ENCODE data around the gene PYGM.

PYGM gene

DNA sequence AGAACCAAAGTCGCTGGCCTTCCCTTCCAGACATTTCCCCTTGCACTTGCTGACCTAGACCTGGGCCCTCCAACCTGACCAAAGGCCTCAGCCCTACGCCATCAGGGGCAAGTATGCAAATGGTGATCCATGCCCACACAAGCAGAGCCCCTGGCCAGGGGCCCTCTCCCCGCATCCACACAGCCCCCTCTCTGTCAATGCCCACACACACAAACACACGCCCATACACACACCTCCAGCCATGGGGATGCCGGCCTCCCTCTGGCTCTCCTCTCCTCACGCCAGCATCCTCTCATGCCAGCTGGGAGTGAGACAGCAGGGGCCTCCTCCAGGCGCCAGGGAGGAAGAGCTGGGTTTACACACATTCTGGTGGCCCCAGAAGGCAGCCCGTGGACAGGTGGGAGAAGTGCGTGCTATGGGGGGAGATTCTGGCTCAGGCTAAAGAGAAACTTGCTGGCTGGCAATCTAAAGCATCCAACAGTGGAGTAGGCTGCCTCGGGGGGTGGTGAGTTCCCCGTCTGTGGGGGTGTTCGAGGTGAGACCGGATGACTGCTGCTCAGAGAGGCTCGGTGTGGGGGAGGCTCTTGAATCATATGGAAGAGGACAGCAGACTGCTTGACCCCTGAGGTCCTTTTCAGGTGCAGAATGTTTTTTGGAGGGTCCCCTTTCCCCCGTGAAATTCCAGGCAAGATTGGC lies 41.5 kb downstream of the PYGM start:
- no peak overlapping the region for H3K9ac ChIP-seq (ENCODE audit: low read length)

DNA sequence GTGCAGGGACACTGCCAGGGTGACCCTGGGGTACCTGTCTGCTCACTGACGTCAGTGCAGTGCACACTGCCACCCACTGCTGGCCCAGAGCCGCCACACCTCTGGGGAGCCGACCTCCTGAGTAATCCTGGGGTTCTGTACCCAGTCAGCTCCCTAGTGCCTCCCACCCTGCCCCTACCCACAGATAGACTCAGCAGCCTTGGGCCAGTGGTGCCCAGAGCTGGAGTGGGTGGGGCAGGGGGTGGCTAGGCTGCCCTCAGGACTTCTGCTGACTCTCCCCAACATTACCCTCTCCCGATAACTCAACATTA lies 42.6 kb downstream of the PYGM start:
- no peak overlapping the region for H3K9ac ChIP-seq (ENCODE audit: low read length)
- H3K27ac ChIP-seq (ENCODE audit: low read depth, low read length) = no peak overlapping the region
- peaks cover 100% of the 10 kb centered on the region for H3K27me3 ChIP-seq (ENCODE audit: control insufficient read depth, insufficient read depth, low read length)
- H3K36me3 ChIP-seq (ENCODE audit: control insufficient read depth, insufficient read depth, low read length) = no peaks in the 10 kb centered on the region
- 0 out of 2 replicates have a peak, but pooled peaks cover 2% of the 10 kb centered on the region for H3K4me1 ChIP-seq (ENCODE audit: control insufficient read depth, insufficient read depth, low read length)
- no peaks in the 10 kb centered on the region for H3K9me3 ChIP-seq (ENCODE audit: control insufficient read depth, insufficient read depth, low read depth, low read length)
- H3K4me3 ChIP-seq (ENCODE audit: low read depth, low read length) = no peak overlapping the region

More for the DNA sequence above, 41.5 kb downstream of the PYGM start:
- Histone ChIP-seq H3K36me3 (ENCODE audit: control insufficient read depth, insufficient read depth, low read length) (no peaks in the 10 kb centered on the region), H3K27me3 (ENCODE audit: control insufficient read depth, insufficient read depth, low read length) (peaks cover 94% of the 10 kb centered on the region), H3K4me3 (ENCODE audit: low read depth, low read length) (no peak overlapping the region), H3K4me1 (ENCODE audit: control insufficient read depth, insufficient read depth, low read length) (0 out of 2 replicates have a peak, but pooled peaks cover 2% of the 10 kb centered on the region), H3K9me3 (ENCODE audit: control insufficient read depth, insufficient read depth, low read depth, low read length) (no peaks in the 10 kb centered on the region), H3K27ac (ENCODE audit: low read depth, low read length) (no peak overlapping the region)

DNA sequence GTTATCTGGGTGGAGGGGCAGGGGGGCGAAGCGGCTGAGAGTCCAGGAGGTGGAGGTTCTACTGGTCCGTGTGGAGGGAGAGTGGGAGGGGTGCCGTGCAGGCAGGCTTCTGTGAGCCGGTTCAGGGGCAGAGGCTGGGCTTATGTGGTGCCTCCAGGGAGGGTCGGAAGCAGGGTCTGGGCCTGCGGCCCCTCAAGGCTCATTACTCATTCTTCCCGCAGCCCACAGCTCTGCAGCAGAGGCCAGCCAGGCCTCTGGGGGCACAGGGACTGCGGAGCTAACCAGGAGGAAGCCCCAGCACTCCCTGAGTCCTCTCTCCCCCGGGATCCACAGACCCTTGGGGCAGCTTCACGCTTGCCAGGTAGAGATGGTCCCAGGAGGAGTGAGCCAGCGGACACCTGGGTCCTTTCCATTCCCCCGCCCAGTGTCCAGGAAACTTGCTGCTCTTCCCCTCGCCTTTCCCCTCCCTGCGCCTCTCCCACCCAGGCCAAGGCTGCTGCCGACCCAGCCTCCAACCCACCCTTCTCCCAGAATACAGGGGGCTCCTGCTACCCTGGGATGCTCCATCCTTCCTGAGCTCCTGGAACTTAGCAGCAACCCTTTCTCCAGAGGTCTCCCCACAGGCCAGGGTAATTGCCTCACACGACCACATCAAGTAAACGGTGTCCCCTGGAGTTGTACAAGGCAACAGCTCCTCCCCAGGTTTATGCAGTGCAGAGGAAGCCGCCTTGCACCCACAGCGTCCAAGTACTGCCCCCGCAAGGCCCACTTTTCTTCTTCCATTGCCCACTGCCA lies 43.1 kb downstream of the PYGM start:
- Histone ChIP-seq H3K27me3 (ENCODE audit: control insufficient read depth, insufficient read depth, low read length) (peaks cover 100% of the 10 kb centered on the region), H3K27ac (ENCODE audit: low read depth, low read length) (no peak overlapping the region), H3K4me3 (ENCODE audit: low read depth, low read length) (no peak overlapping the region), H3K9ac (ENCODE audit: low read length) (no peak overlapping the region), H3K9me3 (ENCODE audit: control insufficient read depth, insufficient read depth, low read depth, low read length) (no peaks in the 10 kb centered on the region), H3K4me1 (ENCODE audit: control insufficient read depth, insufficient read depth, low read length) (peaks cover 5% of the 10 kb centered on the region; the same call in 1 of the 2 replicates), H3K36me3 (ENCODE audit: control insufficient read depth, insufficient read depth, low read length) (no peaks in the 10 kb centered on the region)

DNA sequence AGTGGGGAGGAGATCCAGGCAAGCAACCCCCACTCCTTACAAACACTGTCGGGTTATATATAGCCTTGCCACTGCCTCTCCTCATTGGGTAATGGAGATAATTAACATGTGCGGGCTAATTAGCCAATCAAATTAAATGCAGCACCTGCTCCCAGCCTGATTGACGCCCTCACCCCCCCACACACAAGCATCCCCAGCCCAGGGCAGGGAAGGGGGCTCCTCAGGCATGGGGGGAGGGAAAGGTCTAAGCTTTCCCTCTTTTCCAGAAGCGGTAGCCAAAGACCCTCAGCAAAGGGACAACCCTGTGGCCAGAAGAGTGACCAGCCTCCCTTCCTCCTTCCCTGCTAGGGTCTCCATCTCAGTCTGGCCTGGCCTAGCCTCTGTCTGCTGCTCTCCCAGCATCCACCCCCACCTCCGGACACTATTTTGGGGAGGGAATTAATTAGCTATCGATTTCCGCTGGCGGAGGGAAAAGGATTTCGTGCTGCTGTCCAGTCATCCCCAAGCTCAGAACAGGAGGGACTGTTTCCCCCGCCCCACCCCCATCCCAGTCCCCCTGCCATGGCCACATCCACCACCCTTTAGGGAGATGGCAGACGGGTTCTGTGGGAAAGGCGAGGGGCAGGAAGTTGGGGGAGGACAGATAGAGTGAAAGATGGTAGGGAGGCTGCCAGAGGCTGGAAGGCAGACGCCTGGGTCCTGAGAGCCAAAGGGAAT lies 43.9 kb downstream of the PYGM start:
- peaks cover 99% of the 10 kb centered on the region for H3K27me3 ChIP-seq (ENCODE audit: control insufficient read depth, insufficient read depth, low read length)
- peaks cover 11% of the 10 kb centered on the region for H3K4me1 ChIP-seq (ENCODE audit: control insufficient read depth, insufficient read depth, low read length)
- H3K4me3 ChIP-seq (ENCODE audit: low read depth, low read length) = no peak overlapping the region
- H3K27ac ChIP-seq (ENCODE audit: low read depth, low read length) = no peak overlapping the region
- H3K9me3 ChIP-seq (ENCODE audit: control insufficient read depth, insufficient read depth, low read depth, low read length) = no peaks in the 10 kb centered on the region
- H3K36me3 ChIP-seq (ENCODE audit: control insufficient read depth, insufficient read depth, low read length) = no peaks in the 10 kb centered on the region
- H3K9ac ChIP-seq (ENCODE audit: low read length) = no peak overlapping the region

DNA sequence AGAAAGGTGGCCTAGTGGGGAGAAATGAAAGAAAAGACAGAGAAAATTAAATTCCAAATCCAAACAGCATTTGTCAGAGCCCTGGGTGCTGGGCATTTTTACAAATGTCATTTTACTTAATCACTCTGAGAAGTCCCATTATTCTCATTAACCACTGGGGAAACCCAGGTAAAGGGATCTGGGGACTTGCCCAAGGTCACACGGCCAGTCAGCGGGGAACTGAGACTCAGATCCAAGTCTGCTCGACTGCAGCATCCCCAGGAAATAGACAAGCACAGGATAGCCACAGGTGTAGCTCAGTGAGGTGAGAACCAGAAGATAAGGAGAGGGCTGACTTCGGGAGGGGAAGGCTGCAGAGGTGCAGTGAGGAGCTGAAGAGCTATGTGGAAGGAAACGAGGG lies 44.7 kb downstream of the PYGM start:
- peaks cover 19% of the 10 kb centered on the region for H3K4me1 ChIP-seq (ENCODE audit: control insufficient read depth, insufficient read depth, low read length)

DNA sequence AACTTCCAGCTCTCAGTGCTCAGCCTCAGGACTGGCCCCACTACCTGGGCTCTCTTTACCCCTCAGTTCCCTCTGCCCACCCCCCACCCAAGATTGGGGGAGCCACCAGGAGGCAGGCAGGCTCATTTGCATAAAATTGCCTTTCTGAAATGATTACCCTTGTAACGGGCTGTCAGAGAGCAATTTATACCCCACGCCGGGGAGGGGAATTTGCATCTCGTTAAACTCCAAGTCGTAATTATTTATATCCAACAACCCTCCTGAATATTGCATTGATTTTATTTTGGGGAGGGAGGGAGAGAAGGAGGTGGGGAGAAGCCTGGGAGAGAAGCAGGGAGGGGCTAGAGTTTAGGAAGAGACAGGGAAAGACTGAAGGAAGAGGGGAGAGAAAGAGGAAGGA lies 45.1 kb downstream of the PYGM start:
- Histone ChIP-seq H3K27me3 (ENCODE audit: control insufficient read depth, insufficient read depth, low read length) (peaks cover 95% of the 10 kb centered on the region), H3K9ac (ENCODE audit: low read length) (no peak overlapping the region), H3K4me1 (ENCODE audit: control insufficient read depth, insufficient read depth, low read length) (peaks cover 20% of the 10 kb centered on the region), H3K27ac (ENCODE audit: low read depth, low read length) (no peak overlapping the region), H3K9me3 (ENCODE audit: control insufficient read depth, insufficient read depth, low read depth, low read length) (no peaks in the 10 kb centered on the region), H3K36me3 (ENCODE audit: control insufficient read depth, insufficient read depth, low read length) (no peaks in the 10 kb centered on the region), H3K4me3 (ENCODE audit: low read depth, low read length) (no peak overlapping the region)

More for the DNA sequence above, 44.7 kb downstream of the PYGM start:
- H3K27me3 ChIP-seq (ENCODE audit: control insufficient read depth, insufficient read depth, low read length) = peaks cover 99% of the 10 kb centered on the region
- no peaks in the 10 kb centered on the region for H3K36me3 ChIP-seq (ENCODE audit: control insufficient read depth, insufficient read depth, low read length)
- no peak overlapping the region for H3K27ac ChIP-seq (ENCODE audit: low read depth, low read length)
- no peak overlapping the region for H3K9ac ChIP-seq (ENCODE audit: low read length)
- H3K4me3 ChIP-seq (ENCODE audit: low read depth, low read length) = no peak overlapping the region
- no peaks in the 10 kb centered on the region for H3K9me3 ChIP-seq (ENCODE audit: control insufficient read depth, insufficient read depth, low read depth, low read length)

DNA sequence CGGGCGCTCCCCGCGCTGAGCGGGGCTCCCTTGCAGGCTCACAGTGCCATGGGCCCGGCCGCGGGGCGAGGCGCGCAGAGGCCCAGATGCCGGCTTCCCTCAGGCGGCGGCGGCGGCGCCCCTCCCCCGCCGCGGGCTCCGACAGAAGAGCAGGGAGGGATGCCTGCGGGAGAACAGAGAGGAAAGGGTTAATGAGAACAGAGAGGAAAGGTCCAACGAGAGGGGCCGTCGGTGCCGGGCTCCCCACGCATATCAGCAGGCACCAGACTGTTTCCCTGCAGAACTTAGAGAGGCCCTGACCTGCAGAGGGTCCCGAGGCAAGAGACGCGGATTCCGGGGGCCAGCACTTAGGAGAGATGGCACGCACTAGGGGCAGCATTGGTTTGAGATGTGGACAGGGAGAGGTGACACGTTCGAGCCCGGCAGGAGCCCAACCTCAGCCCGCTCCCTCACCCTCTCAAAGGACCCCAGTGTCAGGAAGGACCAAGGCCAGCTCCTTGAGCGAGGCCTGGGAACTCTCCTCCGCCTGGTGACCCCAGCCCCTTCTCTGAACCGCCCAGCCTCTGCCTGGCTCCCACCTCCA lies 45.9 kb downstream of the PYGM start:
- H3K4me3 ChIP-seq (ENCODE audit: low read depth, low read length) = peak overlapping the region; percentile 52; the same call in 1 of the 2 replicates
- peaks cover 89% of the 10 kb centered on the region for H3K27me3 ChIP-seq (ENCODE audit: control insufficient read depth, insufficient read depth, low read length)
- H3K4me1 ChIP-seq (ENCODE audit: control insufficient read depth, insufficient read depth, low read length) = peaks cover 20% of the 10 kb centered on the region
- H3K9ac ChIP-seq (ENCODE audit: low read length) = no peak overlapping the region
- no peaks in the 10 kb centered on the region for H3K36me3 ChIP-seq (ENCODE audit: control insufficient read depth, insufficient read depth, low read length)
- H3K27ac ChIP-seq (ENCODE audit: low read depth, low read length) = no peak overlapping the region
- no peaks in the 10 kb centered on the region for H3K9me3 ChIP-seq (ENCODE audit: control insufficient read depth, insufficient read depth, low read depth, low read length)

DNA sequence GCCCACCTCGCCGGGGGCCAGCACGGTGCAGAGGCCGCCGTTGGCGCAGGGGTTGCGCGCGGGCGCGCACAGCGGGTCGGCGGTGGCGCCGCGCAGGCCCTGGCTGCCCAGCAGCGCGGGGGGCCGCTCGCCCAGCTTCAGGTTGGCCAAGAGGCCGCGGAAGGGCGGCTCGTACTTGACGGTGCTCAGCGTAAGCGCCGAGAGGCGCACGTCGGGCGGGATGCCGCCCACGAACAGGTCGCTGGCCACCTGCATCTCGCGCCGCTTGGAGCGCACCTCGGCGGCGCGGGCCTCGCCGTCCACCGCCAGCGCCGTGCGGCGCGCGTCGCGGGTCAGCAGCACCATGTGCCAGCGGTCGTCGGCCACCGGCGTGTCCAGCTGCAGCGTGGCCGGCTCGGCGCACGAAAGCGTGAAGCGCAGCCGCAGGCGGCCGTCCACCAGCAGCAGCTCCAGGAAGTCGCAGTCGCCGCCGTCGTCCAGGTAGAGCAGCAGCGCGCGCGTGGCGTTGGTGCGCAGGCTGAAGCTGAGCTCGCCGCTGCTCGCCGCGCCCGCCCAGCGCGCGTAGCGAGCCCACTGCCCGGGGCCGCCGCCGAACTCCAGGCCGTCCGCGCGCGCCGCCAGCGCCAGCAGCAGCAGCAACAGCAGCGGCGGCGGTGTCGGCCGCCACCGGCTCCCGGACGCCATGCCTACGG lies 46.6 kb downstream of the PYGM start:
- Histone ChIP-seq H3K4me3 (ENCODE audit: low read depth, low read length) (peak overlapping the region; percentile 52), H3K27ac (ENCODE audit: low read depth, low read length) (no peak overlapping the region), H3K27me3 (ENCODE audit: control insufficient read depth, insufficient read depth, low read length) (peaks cover 82% of the 10 kb centered on the region), H3K9ac (ENCODE audit: low read length) (no peak overlapping the region), H3K4me1 (ENCODE audit: control insufficient read depth, insufficient read depth, low read length) (peaks cover 20% of the 10 kb centered on the region), H3K9me3 (ENCODE audit: control insufficient read depth, insufficient read depth, low read depth, low read length) (no peaks in the 10 kb centered on the region), H3K36me3 (ENCODE audit: control insufficient read depth, insufficient read depth, low read length) (no peaks in the 10 kb centered on the region)

DNA sequence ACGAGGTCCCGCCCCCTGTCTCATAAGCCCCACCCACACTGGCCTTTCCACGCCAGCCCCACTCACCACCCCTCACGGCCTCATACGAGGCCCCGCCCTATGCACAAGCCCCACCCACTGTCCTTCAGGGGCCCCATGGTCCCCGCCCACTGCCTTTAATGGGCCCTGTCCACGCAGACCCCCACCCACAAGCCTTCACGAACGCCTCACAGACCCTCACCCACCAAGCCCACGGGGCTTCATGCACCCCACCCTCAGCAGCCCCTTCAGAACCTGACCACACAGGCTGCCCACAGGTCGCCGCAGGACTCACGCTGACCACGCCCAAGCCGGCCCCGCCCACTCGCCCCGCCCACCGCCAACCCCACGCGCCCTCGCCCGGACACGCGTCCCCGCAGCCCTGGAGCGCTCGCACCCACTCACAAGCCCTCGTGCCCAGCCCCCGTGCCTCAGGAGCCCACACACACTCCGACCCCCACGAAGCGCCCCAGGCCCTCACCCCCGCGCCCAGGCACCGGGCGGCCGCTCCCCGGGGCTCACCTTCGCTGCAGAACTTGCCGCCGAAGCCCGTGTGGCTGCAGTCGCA lies 47.3 kb downstream of the PYGM start:
- H3K9me3 ChIP-seq (ENCODE audit: control insufficient read depth, insufficient read depth, low read depth, low read length) = no peaks in the 10 kb centered on the region
- no peaks in the 10 kb centered on the region for H3K36me3 ChIP-seq (ENCODE audit: control insufficient read depth, insufficient read depth, low read length)
- H3K27me3 ChIP-seq (ENCODE audit: control insufficient read depth, insufficient read depth, low read length) = peaks cover 76% of the 10 kb centered on the region
- H3K4me1 ChIP-seq (ENCODE audit: control insufficient read depth, insufficient read depth, low read length) = peaks cover 20% of the 10 kb centered on the region
- peak overlapping the region; percentile 52 for H3K4me3 ChIP-seq (ENCODE audit: low read depth, low read length)
- no peak overlapping the region for H3K27ac ChIP-seq (ENCODE audit: low read depth, low read length)
- H3K9ac ChIP-seq (ENCODE audit: low read length) = no peak overlapping the region

DNA sequence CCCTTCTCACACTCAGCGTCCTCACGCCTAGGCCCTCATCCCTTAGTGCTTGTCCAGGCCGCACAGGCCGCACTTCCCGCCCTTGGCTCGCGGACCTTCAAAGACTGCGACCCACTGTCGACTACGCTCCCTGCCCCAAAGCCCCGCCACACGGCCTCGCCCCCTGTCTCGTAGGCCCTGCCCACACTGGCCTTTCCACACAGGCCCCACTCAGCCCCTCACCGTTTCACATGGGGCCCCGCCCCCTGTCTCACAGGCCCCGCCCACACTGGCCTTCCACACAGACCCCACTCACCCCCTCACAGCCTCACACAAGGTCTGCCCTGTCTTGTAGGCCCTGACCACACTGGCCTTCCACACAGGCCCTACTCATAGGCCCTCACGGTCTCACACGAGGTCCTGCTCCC lies 47.8 kb downstream of the PYGM start:
- Histone ChIP-seq H3K9ac (ENCODE audit: low read length) (no peak overlapping the region), H3K27ac (ENCODE audit: low read depth, low read length) (no peak overlapping the region), H3K27me3 (ENCODE audit: control insufficient read depth, insufficient read depth, low read length) (peaks cover 70% of the 10 kb centered on the region), H3K4me1 (ENCODE audit: control insufficient read depth, insufficient read depth, low read length) (peaks cover 20% of the 10 kb centered on the region), H3K36me3 (ENCODE audit: control insufficient read depth, insufficient read depth, low read length) (no peaks in the 10 kb centered on the region), H3K9me3 (ENCODE audit: control insufficient read depth, insufficient read depth, low read depth, low read length) (no peaks in the 10 kb centered on the region), H3K4me3 (ENCODE audit: low read depth, low read length) (peak overlapping the region; percentile 52; the same call in 1 of the 2 replicates)

All from HUES6 (cell line).